ENCODE measurements around the gene ZCCHC24. TPM values are rescaled to one million over a fixed set of nuclear protein-coding genes. Genes with fewer than 3 reads are reported as not detected.
A peak's percentile ranks its signal among the peaks of the same experiment; 100 is the strongest.

ZCCHC24 gene
- total RNA-seq, 2 experiments from 2014 or later = 0.52 to 0.69 TPM

- intact Hi-C loops (cut with micrococcal nuclease) = no loop called here
- CTCF ChIA-PET = interaction anchor here (1.1 to 1.6 kb wide), 3 partner anchors 20 to 73 kb away, joined by 3 to 6 read pairs (median 5); no protein-coding TSS in a partner anchor
- Mint-ChIP-seq H3K36me3 (ENCODE audit: low read depth) (no peaks in the 10 kb centered on the region), H3K9me3 (no peaks in the 10 kb centered on the region), H3K27me3 (ENCODE audit: low read depth) (no peaks in the 10 kb centered on the region), H3K4me1 (ENCODE audit: low read depth) (no peaks in the 10 kb centered on the region), H3K27ac (no peak overlapping the region), H3K4me3 (no peak overlapping the region)
- DNase-seq = no peak
Measured at GRCh38 chr10:79394664-79395063, 50.8 kb downstream of the ZCCHC24 start.

GRCh38 chr10:79393924-79394610 lies 51.4 kb downstream of the ZCCHC24 start:
- Mint-ChIP-seq H3K36me3 (ENCODE audit: low read depth) (no peaks in the 10 kb centered on the region), H3K9me3 (no peaks in the 10 kb centered on the region), H3K27me3 (ENCODE audit: low read depth) (no peaks in the 10 kb centered on the region), H3K4me1 (ENCODE audit: low read depth) (no peaks in the 10 kb centered on the region), H3K27ac (no peak overlapping the region), H3K4me3 (no peak overlapping the region)
- intact Hi-C loops (cut with micrococcal nuclease) = no loop called here
- DNase-seq = no peak
- CTCF ChIA-PET = interaction anchor here (0.7 to 1.6 kb wide), 6 partner anchors 9 to 67 kb away, joined by 3 to 6 read pairs (median 3); no protein-coding TSS in a partner anchor

- Mint-ChIP-seq H3K4me1 (ENCODE audit: low read depth) (peaks cover 2% of the 10 kb centered on the region), H3K36me3 (ENCODE audit: low read depth) (no peaks in the 10 kb centered on the region), H3K27me3 (ENCODE audit: low read depth) (no peaks in the 10 kb centered on the region), H3K4me3 (no peak overlapping the region), H3K27ac (no peak overlapping the region), H3K9me3 (no peaks in the 10 kb centered on the region)
- no peak for DNase-seq
- CTCF ChIA-PET = interaction anchor here (0.7 to 1.6 kb wide), 4 partner anchors 8 to 20 kb away, joined by 3 to 4 read pairs (median 3); no protein-coding TSS in a partner anchor
- intact Hi-C loops (cut with micrococcal nuclease) = no loop called here
Measured at GRCh38 chr10:79393221-79393923, 52.1 kb downstream of the ZCCHC24 start.

GRCh38 chr10:79392506-79393176 lies 52.8 kb downstream of the ZCCHC24 start:
- Mint-ChIP-seq H3K36me3 (ENCODE audit: low read depth) (no peaks in the 10 kb centered on the region), H3K27ac (no peak overlapping the region), H3K27me3 (ENCODE audit: low read depth) (no peaks in the 10 kb centered on the region), H3K4me1 (ENCODE audit: low read depth) (peaks cover 3% of the 10 kb centered on the region), H3K4me3 (no peak overlapping the region), H3K9me3 (no peaks in the 10 kb centered on the region)
- no peak for DNase-seq
- CTCF ChIA-PET = interaction anchor here (0.7 to 1.6 kb wide), 4 partner anchors 8 to 76 kb away, joined by 3 to 4 read pairs (median 4); no protein-coding TSS in a partner anchor
- intact Hi-C loops (cut with micrococcal nuclease) = no loop called here

- CTCF ChIA-PET = interaction anchor here (0.7 to 1.2 kb wide), 2 partner anchors 9 to 76 kb away, joined by 3 to 4 read pairs; no protein-coding TSS in a partner anchor
- no peak for DNase-seq
- intact Hi-C loops (cut with micrococcal nuclease) = no loop called here
Measured at GRCh38 chr10:79392020-79392398, 53.4 kb downstream of the ZCCHC24 start.

GRCh38 chr10:79391231-79392019 lies 54.0 kb downstream of the ZCCHC24 start:
- CTCF ChIA-PET = interaction anchor here (0.6 to 1.2 kb wide), 3 partner anchors 8 to 77 kb away, joined by 3 to 4 read pairs (median 3); no protein-coding TSS in a partner anchor
- Mint-ChIP-seq H3K4me1 (ENCODE audit: low read depth) (peaks cover 3% of the 10 kb centered on the region), H3K27me3 (ENCODE audit: low read depth) (no peaks in the 10 kb centered on the region), H3K4me3 (no peak overlapping the region), H3K36me3 (ENCODE audit: low read depth) (no peaks in the 10 kb centered on the region), H3K27ac (no peak overlapping the region), H3K9me3 (no peaks in the 10 kb centered on the region)
- intact Hi-C loops (cut with micrococcal nuclease) = no loop called here
- no peak for DNase-seq

More at GRCh38 chr10:79392020-79392398, 53.4 kb downstream of the ZCCHC24 start:
- Mint-ChIP-seq H3K4me3 (no peak overlapping the region), H3K9me3 (no peaks in the 10 kb centered on the region), H3K27me3 (ENCODE audit: low read depth) (no peaks in the 10 kb centered on the region), H3K27ac (no peak overlapping the region), H3K36me3 (ENCODE audit: low read depth) (no peaks in the 10 kb centered on the region), H3K4me1 (ENCODE audit: low read depth) (peaks cover 3% of the 10 kb centered on the region)

- no peak overlapping the region for H3K27ac Mint-ChIP-seq
- CTCF ChIA-PET = interaction anchor here (1.2 to 1.3 kb wide), 2 partner anchors 9 to 10 kb away, joined by 3 to 4 read pairs; no protein-coding TSS in a partner anchor
- H3K36me3 Mint-ChIP-seq (ENCODE audit: low read depth) = no peaks in the 10 kb centered on the region
Measured at GRCh38 chr10:79390551-79391229, 54.7 kb downstream of the ZCCHC24 start.

GRCh38 chr10:79390057-79390456 lies 55.4 kb downstream of the ZCCHC24 start:
- no peak overlapping the region for H3K4me3 Mint-ChIP-seq
- no peak for DNase-seq
- CTCF ChIA-PET = interaction anchor here (0.7 to 1.3 kb wide), 2 partner anchors 10 to 86 kb away, joined by 3 to 4 read pairs; no protein-coding TSS in a partner anchor
- peaks cover 3% of the 10 kb centered on the region for H3K4me1 Mint-ChIP-seq (ENCODE audit: low read depth)
- H3K27me3 Mint-ChIP-seq (ENCODE audit: low read depth) = no peaks in the 10 kb centered on the region
- no peaks in the 10 kb centered on the region for H3K36me3 Mint-ChIP-seq (ENCODE audit: low read depth)
- H3K27ac Mint-ChIP-seq = no peak overlapping the region
- H3K9me3 Mint-ChIP-seq = no peaks in the 10 kb centered on the region
- intact Hi-C loops (cut with micrococcal nuclease) = no loop called here

More at GRCh38 chr10:79390551-79391229, 54.7 kb downstream of the ZCCHC24 start:
- Mint-ChIP-seq H3K4me1 (ENCODE audit: low read depth) (peaks cover 3% of the 10 kb centered on the region), H3K4me3 (no peak overlapping the region), H3K27me3 (ENCODE audit: low read depth) (no peaks in the 10 kb centered on the region), H3K9me3 (no peaks in the 10 kb centered on the region)
- DNase-seq = peak; percentile 18
- intact Hi-C loops (cut with micrococcal nuclease) = no loop called here

- no peaks in the 10 kb centered on the region for H3K27me3 Mint-ChIP-seq (ENCODE audit: low read depth)
- CTCF ChIA-PET = interaction anchor here (0.6 to 1.8 kb wide), 4 partner anchors 10 to 80 kb away, joined by 3 to 7 read pairs (median 4); no protein-coding TSS in a partner anchor
- H3K4me3 Mint-ChIP-seq = no peak overlapping the region
- H3K27ac Mint-ChIP-seq = no peak overlapping the region
- H3K36me3 Mint-ChIP-seq (ENCODE audit: low read depth) = no peaks in the 10 kb centered on the region
- H3K9me3 Mint-ChIP-seq = no peaks in the 10 kb centered on the region
- H3K4me1 Mint-ChIP-seq (ENCODE audit: low read depth) = peaks cover 3% of the 10 kb centered on the region
- intact Hi-C loops (cut with micrococcal nuclease) = loop anchor here (1.0 to 5.0 kb wide), 4 partner anchors 13 to 95 kb away; partner anchors contain the start of gene ZCCHC24
- DNase-seq = peak; percentile 68
Measured at GRCh38 chr10:79387974-79388850, 57.2 kb downstream of the ZCCHC24 start.

- DNase-seq = no peak
- Mint-ChIP-seq H3K4me3 (no peak overlapping the region), H3K4me1 (ENCODE audit: low read depth) (peaks cover 3% of the 10 kb centered on the region), H3K27ac (no peak overlapping the region), H3K36me3 (ENCODE audit: low read depth) (no peaks in the 10 kb centered on the region), H3K9me3 (no peaks in the 10 kb centered on the region), H3K27me3 (ENCODE audit: low read depth) (no peaks in the 10 kb centered on the region)
- CTCF ChIA-PET = interaction anchor here (1.5 to 1.8 kb wide), 2 partner anchors 14 to 81 kb away, joined by 4 to 7 read pairs; no protein-coding TSS in a partner anchor
- intact Hi-C loops (cut with micrococcal nuclease) = loop anchor here (5.0 kb wide), 1 partner anchor 60 kb away; the partner anchor contains the start of gene ZCCHC24
Measured at GRCh38 chr10:79387466-79387973, 57.9 kb downstream of the ZCCHC24 start.

Data from activated naive CD4-positive, alpha-beta T cell treated with anti-CD3 and anti-CD28 coated beads for 36 hours (primary cell).